GM18517 (cell line): ENCODE results near the gene ARL14EPL.
"Not testable (repeated sequence)": the region's sequence is repeated elsewhere in the genome, so short reads cannot be mapped to it uniquely, and the experiment has no call there.

Experiments used
- ATAC-seq: cut with Tn5 transposase; IDR thresholded peaks from one replicate; pipeline ENCODE4 v1.9.1; 2021; ENCODE audit warnings: mild to moderate bottlenecking, moderate library complexity; ENCODE audit not compliant: unreplicated experiment

Gene ARL14EPL

GRCh38 chr5:116046261-116046660, 14.0 kb downstream of the ARL14EPL start:
- no peak for ATAC-seq

GRCh38 chr5:116046823-116047222, 14.6 kb downstream of the ARL14EPL start:
- ATAC-seq: no peak

DNA sequence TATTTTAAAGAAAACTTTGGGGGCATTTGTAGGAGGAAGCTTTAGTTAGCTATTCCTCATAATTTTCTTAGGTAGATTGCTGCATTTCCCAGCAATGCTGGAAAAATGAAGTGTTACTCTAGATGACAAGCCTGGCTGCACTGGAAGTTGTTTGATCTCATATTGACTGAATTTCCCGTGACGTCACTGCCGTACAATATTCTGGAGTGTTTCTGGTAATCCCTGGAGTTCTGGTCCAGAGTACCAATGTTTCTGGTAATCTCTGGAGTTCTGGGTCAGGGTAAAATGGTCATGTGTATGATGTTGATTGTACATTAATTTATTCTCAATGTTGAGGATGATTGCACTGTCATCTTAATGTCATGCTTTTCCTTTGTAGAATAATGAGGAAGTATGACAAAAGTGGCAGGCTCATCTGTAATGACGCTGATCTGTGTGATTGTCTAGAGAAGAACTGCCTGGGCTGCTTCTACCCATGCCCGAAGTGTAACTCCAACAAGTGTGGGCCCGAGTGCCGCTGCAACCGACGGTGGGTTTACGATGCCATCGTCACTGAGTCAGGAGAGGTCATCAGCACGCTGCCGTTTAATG, 26.2 kb downstream of the ARL14EPL start:
- ATAC-seq: no peak

GRCh38 chr5:116062352-116062751, 30.1 kb downstream of the ARL14EPL start:
- no peak for ATAC-seq

DNA sequence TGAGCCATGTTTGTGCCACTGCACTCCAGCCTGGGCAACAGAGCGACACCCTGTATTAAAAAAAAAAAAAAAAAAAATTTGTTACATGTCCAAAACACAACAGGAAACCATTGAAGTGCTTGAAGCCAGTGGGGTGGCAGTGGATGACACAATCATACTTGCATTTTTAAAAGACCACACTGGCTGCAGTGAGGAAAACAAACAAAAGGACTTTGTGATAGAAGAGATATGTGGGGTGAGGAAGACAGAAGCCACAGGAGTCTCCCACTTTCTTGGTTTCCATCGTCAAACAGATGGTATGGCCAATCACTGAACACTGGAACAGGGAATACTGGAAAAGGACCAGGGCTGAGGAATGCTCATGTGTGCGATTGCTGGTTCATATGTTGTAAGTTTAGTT, 31.7 kb downstream of the ARL14EPL start:
- no peak for ATAC-seq

DNA sequence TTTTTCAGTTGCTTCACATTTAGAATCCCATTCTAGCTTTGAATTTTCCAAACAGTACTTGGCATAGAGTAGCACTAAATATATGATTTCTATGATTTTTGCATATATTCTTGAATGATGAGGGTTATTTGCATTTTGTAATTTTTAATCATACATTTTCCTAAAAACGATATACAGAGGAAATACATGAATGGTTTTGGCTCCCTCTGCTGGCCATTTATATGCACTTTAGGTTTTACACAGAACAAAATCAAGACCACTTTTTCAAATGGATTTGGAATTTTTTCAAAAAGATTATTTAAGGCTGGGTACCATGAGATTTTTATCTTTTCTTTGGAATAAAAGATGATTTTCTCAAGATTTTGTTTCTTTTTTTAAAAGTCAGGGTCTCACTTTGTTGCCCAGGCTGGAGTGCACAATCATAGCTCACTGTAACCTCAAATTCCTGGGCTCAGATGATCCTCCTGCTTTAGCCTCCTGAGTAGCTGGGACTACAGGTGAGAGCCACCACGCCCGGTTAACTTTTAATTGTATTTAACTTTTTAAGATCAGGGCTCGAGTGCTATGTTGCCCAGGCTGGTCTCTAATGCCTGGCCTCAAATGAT, 35.9 kb downstream of the ARL14EPL start:
- peak; percentile 46 for ATAC-seq

- no peak for ATAC-seq
Observed at GRCh38 chr5:116071211-116071610, 38.9 kb downstream of the ARL14EPL start.

DNA sequence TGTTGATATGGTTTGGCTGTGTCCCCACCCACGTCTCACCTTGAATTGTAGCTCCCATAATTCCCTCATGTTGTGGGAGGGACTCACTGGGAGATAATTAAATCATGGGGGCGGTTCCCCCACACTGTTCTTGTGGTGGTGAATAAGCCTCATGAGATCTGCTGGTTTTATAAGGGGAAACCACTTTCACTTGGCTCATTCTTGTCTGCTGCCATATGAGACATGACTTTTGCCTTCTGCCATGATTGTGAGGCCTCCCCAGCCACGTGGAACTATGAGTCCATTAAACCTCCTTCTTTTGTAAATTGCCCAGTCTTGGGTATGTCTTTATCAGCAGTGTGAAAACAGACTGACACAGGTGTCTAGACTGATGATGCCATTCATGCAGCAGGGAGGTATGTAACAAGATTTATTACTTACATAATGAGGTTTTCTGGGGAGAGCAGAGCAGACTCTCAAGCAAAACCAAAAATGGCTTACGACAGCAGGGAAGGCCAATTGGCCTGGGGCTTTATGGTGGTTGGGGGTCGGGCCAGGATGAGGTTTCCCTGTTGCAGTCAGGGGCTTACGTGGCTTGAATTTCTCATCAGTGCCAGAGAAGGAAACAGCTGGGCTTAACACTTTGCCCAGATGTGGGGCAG, 43.0 kb downstream of the ARL14EPL start:
- no peak for ATAC-seq

- ATAC-seq: peak; percentile 99
Observed at GRCh38 chr5:116076496-116076895, 44.2 kb downstream of the ARL14EPL start.

GRCh38 chr5:116078199-116078598, 45.9 kb downstream of the ARL14EPL start:
- no peak for ATAC-seq

DNA sequence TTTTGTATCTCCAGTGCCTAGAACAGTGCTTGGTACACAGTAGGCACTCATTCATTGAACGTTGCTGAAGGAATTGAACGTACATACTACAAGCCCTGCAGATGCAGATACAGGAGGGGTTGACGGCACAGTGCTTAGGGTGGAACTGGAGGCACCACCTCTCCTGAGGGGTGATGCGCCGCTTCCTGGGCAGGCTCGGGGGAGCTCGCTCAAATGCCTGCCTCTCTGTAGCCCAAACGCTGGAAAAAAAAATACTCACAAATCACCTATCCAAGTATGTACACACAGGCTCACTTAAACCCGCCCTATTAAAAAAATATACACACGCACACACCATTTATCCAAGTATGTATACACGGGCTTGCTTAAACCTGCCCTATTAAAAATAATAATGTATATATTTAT, 52.0 kb downstream of the ARL14EPL start:
- peak; percentile 43 for ATAC-seq

- peak; percentile 80 for ATAC-seq
Observed at GRCh38 chr5:116084871-116085715, 52.8 kb downstream of the ARL14EPL start, which contains the start of gene COMMD10. TSS of gene COMMD10 (plus strand) at chr5:116085025.

GRCh38 chr5:116086309-116086708, 54.0 kb downstream of the ARL14EPL start:
- ATAC-seq: not testable (repeated sequence)

- no peak for ATAC-seq
Observed at GRCh38 chr5:116088062-116088461, 55.8 kb downstream of the ARL14EPL start.

- no peak for ATAC-seq
Observed at GRCh38 chr5:116090302-116090701, 58.0 kb downstream of the ARL14EPL start.

DNA sequence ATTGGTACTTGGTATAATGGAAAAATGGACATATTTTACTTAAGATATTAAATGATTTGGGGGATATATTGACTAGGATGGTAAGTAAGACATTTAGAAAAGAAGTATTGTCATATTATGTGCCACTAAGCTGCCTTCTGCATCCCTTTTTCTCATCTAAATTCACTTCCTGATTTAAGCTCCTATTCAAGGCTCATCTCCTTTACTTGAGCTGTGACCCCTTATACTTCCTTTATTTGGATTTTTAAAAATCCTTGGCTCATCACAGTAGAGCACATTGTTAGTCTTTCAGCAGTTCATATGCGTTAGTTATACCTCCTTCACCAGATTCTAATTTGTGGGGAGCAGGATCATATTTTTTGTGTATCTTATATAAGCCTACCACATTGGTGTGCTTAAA, 59.1 kb downstream of the ARL14EPL start:
- no peak for ATAC-seq

- ATAC-seq: no peak
Observed at GRCh38 chr5:116097301-116097700, 65.0 kb downstream of the ARL14EPL start.

- ATAC-seq: no peak
Observed at GRCh38 chr5:116098998-116099397, 66.7 kb downstream of the ARL14EPL start.

- ATAC-seq: not testable (repeated sequence)
Observed at GRCh38 chr5:116104941-116105340, 72.7 kb downstream of the ARL14EPL start.
